IMR-90 (cell line): Measurements from ENCODE around the gene NPNT. TPM values are rescaled to one million over a fixed set of nuclear protein-coding genes. Genes with fewer than 3 reads are reported as not detected.

Experiments
- ATAC-seq: fragments of 200-7000 bp; cut with Tn5 transposase; 2 replicates; pipeline ENCODE4 v1.9.1; 2020; ENCODE audit warnings: low read depth, mild to moderate bottlenecking, moderate library complexity
- BruUV-seq: library from RNA; stranded (reverse); fragments of 400-500 nt; replicated peaks from 2 replicates; lab custom pipeline; 2021; lab: Mats Ljungman, UMichigan
- CTCF ChIA-PET: fragments of 300-600 bp; formaldehyde crosslinking; extraction: SDS; loops from one replicate; lab custom pipeline; 2021; ENCODE audit warnings: antibody characterized with exemption; lab: Yijun Ruan, JAX
- POLR2A ChIA-PET: fragments of 300-600 bp; sonication (Branson Sonifier 250); formaldehyde crosslinking; loops from one replicate; lab custom pipeline; 2022; ENCODE audit warnings: antibody characterized with exemption; ENCODE audit not compliant: unreplicated experiment; lab: Charles Lee
- DNase-seq: peaks from one replicate; pipeline ENCODE4 v3.0.0; 2013
- H2AFZ ChIP-seq: replicated peaks from 2 replicates; pipeline ENCODE3; 2013; ENCODE audit warnings: low read length, mild to moderate bottlenecking; ENCODE audit not compliant: poor library complexity
- H2AK5ac ChIP-seq: 2 replicates; pipeline ENCODE4 v1.6.1; 2013; ENCODE audit warnings: low read depth, low read length, inconsistent platforms
- H2AK9ac ChIP-seq: replicated peaks from 2 replicates; pipeline ENCODE3; 2013; ENCODE audit warnings: mild to moderate bottlenecking, low read depth, low read length, moderate library complexity; ENCODE audit not compliant: poor library complexity
- H2BK120ac ChIP-seq: 2 replicates; pipeline ENCODE4 v1.6.1; 2013; ENCODE audit warnings: low read depth, low read length, inconsistent platforms
- H2BK15ac ChIP-seq: 3 replicates; pipeline ENCODE4 v1.6.1; 2013; ENCODE audit warnings: low read depth, low read length, inconsistent platforms
- H2BK20ac ChIP-seq: 2 replicates; pipeline ENCODE4 v1.6.1; 2013; ENCODE audit warnings: low read depth, mild to moderate bottlenecking, inconsistent platforms, low read length, moderate library complexity
- H2BK5ac ChIP-seq: 2 replicates; pipeline ENCODE4 v1.6.1; 2013; ENCODE audit warnings: mild to moderate bottlenecking, low read depth, low read length, inconsistent platforms; ENCODE audit not compliant: poor library complexity, severe bottlenecking
- H3K14ac ChIP-seq: replicated peaks from 2 replicates; pipeline ENCODE4 v1.6.1; 2013; ENCODE audit warnings: low read depth, low read length, inconsistent platforms
- H3K18ac ChIP-seq: 2 replicates; pipeline ENCODE4 v1.6.1; 2013; ENCODE audit warnings: low read depth, low read length, control low read depth
- H3K23ac ChIP-seq: 2 replicates; pipeline ENCODE4 v1.6.1; 2013; ENCODE audit warnings: low read depth, low read length, inconsistent platforms
- H3K27ac ChIP-seq: 2 replicates; pipeline ENCODE4 v1.5.1; 2013; ENCODE audit warnings: mild to moderate bottlenecking, control low read depth, low read length; ENCODE audit not compliant: insufficient read depth
- H3K27me3 ChIP-seq: 2 replicates; pipeline ENCODE4 v1.6.1; 2013; ENCODE audit warnings: low read length; ENCODE audit not compliant: control insufficient read depth, insufficient read depth
- H3K36me3 ChIP-seq: 2 replicates; pipeline ENCODE4 v1.6.1; 2013; ENCODE audit warnings: low read length, mixed read lengths; ENCODE audit not compliant: control insufficient read depth, insufficient read depth
- H3K4ac ChIP-seq: 2 replicates; pipeline ENCODE4 v1.6.1; 2013; ENCODE audit warnings: low read depth, low read length, inconsistent platforms
- H3K4me1 ChIP-seq: 2 replicates; pipeline ENCODE4 v1.6.1; 2013; ENCODE audit warnings: low read length, mixed read lengths; ENCODE audit not compliant: control insufficient read depth, insufficient read depth
- H3K4me2 ChIP-seq: 2 replicates; pipeline ENCODE4 v1.6.1; 2013; ENCODE audit warnings: low read depth, mild to moderate bottlenecking, control low read depth, low read length, moderate library complexity
- H3K4me3 ChIP-seq: 2 replicates; pipeline ENCODE4 v1.5.1; 2013; ENCODE audit warnings: low read depth, mild to moderate bottlenecking, control low read depth, low read length, moderate library complexity; ENCODE audit not compliant: insufficient read depth
- H3K56ac ChIP-seq: 2 replicates; pipeline ENCODE4 v1.6.1; 2013; ENCODE audit warnings: low read length, inconsistent platforms; ENCODE audit not compliant: insufficient read depth; ENCODE audit errors: extremely low read depth
- H3K79me1 ChIP-seq, 2 experiments: 2 replicates each; pipeline ENCODE4 v1.6.1; 2013; ENCODE audit warnings: low read length in 2 of 2, inconsistent platforms in 1 of 2, low read depth in 1 of 2
- H3K9ac ChIP-seq: 2 replicates; pipeline ENCODE4 v1.6.1; 2013; ENCODE audit warnings: low read depth, low read length, control low read depth
- H3K9me1 ChIP-seq: 2 replicates; pipeline ENCODE4 v1.6.1; 2013; ENCODE audit warnings: low read length, inconsistent platforms; ENCODE audit not compliant: insufficient read depth
- H3K9me3 ChIP-seq: 2 replicates; pipeline ENCODE4 v1.6.1; 2013; ENCODE audit warnings: low read length; ENCODE audit not compliant: control insufficient read depth, insufficient read depth
- H4K20me1 ChIP-seq: 2 replicates; pipeline ENCODE4 v1.6.1; 2013; ENCODE audit warnings: low read length, inconsistent platforms; ENCODE audit not compliant: insufficient read depth
- H4K5ac ChIP-seq: 2 replicates; pipeline ENCODE4 v1.6.1; 2013; ENCODE audit warnings: mild to moderate bottlenecking, low read depth, low read length, control low read depth
- H4K8ac ChIP-seq, 2 experiments: 2 replicates each; pipeline ENCODE4 v1.6.1; 2013; ENCODE audit warnings: low read depth in 2 of 2, low read length in 2 of 2, control low read depth in 1 of 2, inconsistent platforms in 1 of 2
- H4K91ac ChIP-seq: 2 replicates; pipeline ENCODE4 v1.6.1; 2013; ENCODE audit warnings: low read depth, low read length, inconsistent platforms; ENCODE audit not compliant: insufficient read depth
- CEBPB ChIP-seq: IDR thresholded peaks from 2 replicates; pipeline ENCODE4 v1.6.1; 2012; ENCODE audit warnings: low read depth, low read length, improper control_type of control experiment
- CHD1 ChIP-seq: IDR thresholded peaks from 2 replicates; pipeline ENCODE4 v1.6.1; 2012; ENCODE audit warnings: low read depth, low read length, improper control_type of control experiment
- FOS ChIP-seq: fragments of 150-350 bp; IDR thresholded peaks from 2 replicates; pipeline ENCODE4 v1.6.1; 2016; ENCODE audit warnings: low read depth, low read length
- MAZ ChIP-seq: IDR thresholded peaks from 2 replicates; pipeline ENCODE4 v1.6.1; 2012; ENCODE audit warnings: low read depth, mild to moderate bottlenecking, low read length, improper control_type of control experiment, moderate library complexity, borderline replicate concordance
- MXI1 ChIP-seq: IDR thresholded peaks from 2 replicates; pipeline ENCODE4 v1.6.1; 2012; ENCODE audit warnings: low read depth, mild to moderate bottlenecking, low read length, moderate library complexity, borderline replicate concordance
- RAD21 ChIP-seq: IDR thresholded peaks from 2 replicates; pipeline ENCODE4 v1.6.1; 2012; ENCODE audit warnings: low read length, improper control_type of control experiment
- RCOR1 ChIP-seq: IDR thresholded peaks from 2 replicates; pipeline ENCODE4 v1.6.1; 2012; ENCODE audit warnings: mild to moderate bottlenecking, low read length, improper control_type of control experiment; ENCODE audit not compliant: insufficient replicate concordance
- dilution Hi-C: fragments of 300-500 bp; cut with HindIII; formaldehyde crosslinking; loops from one replicate; pipeline ENCODE4 v1.14.3; 2018; ENCODE audit warnings: low sequenced_read_pairs; ENCODE audit not compliant: unreplicated experiment
- in situ Hi-C: fragments of 300-500 bp; cut with MboI; formaldehyde crosslinking; loops from 3 replicates; pipeline ENCODE4 v1.14.3; 2019; ENCODE audit warnings: low sequenced_read_pairs, inconsistent platforms, mixed read lengths
- intact Hi-C: fragments of 100-400 bp; cut with micrococcal nuclease; formaldehyde crosslinking; loops from 2 replicates; pipeline ENCODE4 v1.10.0; 2022
- polyA plus RNA-seq, 3 experiments: library from polyadenylated mRNA; depleted of rRNA; stranded (reverse); fragments of >200 nt; gene quantifications; 2 replicates each; pipeline ENCODE4 v1.2.3, GENCODE V29; 2012; ENCODE audit warnings: low replicate concordance in 1 of 3
- total RNA-seq: library from RNA; depleted of rRNA; stranded (reverse); fragments of >200 nt; gene quantifications from 2 replicates; pipeline ENCODE4 v1.2.3, GENCODE V29; 2012
- TF ChIP-seq, protein P1 (sequence below): fragments of 150-350 bp; IDR thresholded peaks from 2 replicates; pipeline ENCODE4 v1.6.1; 2016; ENCODE audit warnings: low read depth, mild to moderate bottlenecking, low read length, moderate library complexity, borderline replicate concordance
- TF ChIP-seq, protein P2 (sequence below): conservative IDR thresholded peaks from 2 replicates; pipeline ENCODE4 v1.5.1; 2012; ENCODE audit warnings: mild to moderate bottlenecking, low read depth, low read length, improper control_type of control experiment
- TF ChIP-seq, protein P3 (sequence below): fragments of 150-350 bp; IDR thresholded peaks from 2 replicates; pipeline ENCODE4 v1.6.1; 2017; ENCODE audit warnings: mild to moderate bottlenecking, antibody characterized with exemption, low read length, low read depth

The NPNT gene
- total and polyA plus RNA-seq, 2 of the 4 experiments (the other 2 are of a cell fraction) = not detected

DNA sequence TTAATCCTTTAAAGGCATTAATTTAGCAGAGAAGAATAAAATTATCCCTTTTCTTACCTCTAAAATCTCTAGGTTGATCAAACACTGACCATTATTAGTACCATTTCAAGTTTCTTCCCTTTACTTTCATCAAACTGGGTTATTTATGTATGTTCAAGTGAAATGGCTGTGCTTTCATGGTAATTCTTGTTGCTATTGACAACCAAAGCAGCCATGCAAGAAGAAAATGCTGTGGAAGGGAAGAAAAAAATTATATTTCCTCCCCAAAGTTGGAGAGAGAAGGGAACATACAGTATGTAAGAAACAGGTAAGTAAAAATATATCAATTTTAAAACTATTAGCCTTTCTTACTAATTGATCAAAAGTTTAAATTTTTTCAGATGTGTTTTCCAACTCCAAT is 16.2 kb downstream of the NPNT start:
- Histone ChIP-seq H3K56ac (no peak overlapping the region), H4K20me1 (no peaks in the 10 kb centered on the region), H3K14ac (no peak overlapping the region), H3K4me1 (no peaks in the 10 kb centered on the region), H3K4me2 (no peak overlapping the region), H2BK20ac (no peak overlapping the region), H2BK5ac (no peak overlapping the region), H3K36me3 (no peaks in the 10 kb centered on the region), H2BK120ac (no peak overlapping the region), H4K8ac (no peak overlapping the region), H4K5ac (no peak overlapping the region), H3K9ac (no peak overlapping the region), H3K4me3 (no peak overlapping the region), H2BK15ac (no peak overlapping the region), H3K4ac (no peak overlapping the region), H3K18ac (no peak overlapping the region), H3K27me3 (no peaks in the 10 kb centered on the region; the same call in 1 of the 2 replicates), H4K91ac (no peak overlapping the region), H3K27ac (no peak overlapping the region), H3K79me1 (no peaks in the 10 kb centered on the region), H2AFZ (no peak overlapping the region), H3K23ac (no peak overlapping the region), H2AK9ac (no peak overlapping the region), H3K9me1 (no peaks in the 10 kb centered on the region), H3K9me3 (no peaks in the 10 kb centered on the region), H2AK5ac (no peak overlapping the region)
- intact Hi-C loops = no loop called here
- ChIA-PET POLR2A (no interaction called here), CTCF (no interaction called here)
- no peak for TF ChIP-seq MAZ
- no peak for TF ChIP-seq CEBPB
- TF ChIP-seq CHD1 = no peak
- TF ChIP-seq, protein P1, sequence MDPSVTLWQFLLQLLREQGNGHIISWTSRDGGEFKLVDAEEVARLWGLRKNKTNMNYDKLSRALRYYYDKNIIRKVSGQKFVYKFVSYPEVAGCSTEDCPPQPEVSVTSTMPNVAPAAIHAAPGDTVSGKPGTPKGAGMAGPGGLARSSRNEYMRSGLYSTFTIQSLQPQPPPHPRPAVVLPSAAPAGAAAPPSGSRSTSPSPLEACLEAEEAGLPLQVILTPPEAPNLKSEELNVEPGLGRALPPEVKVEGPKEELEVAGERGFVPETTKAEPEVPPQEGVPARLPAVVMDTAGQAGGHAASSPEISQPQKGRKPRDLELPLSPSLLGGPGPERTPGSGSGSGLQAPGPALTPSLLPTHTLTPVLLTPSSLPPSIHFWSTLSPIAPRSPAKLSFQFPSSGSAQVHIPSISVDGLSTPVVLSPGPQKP = no peak
- no peak for TF ChIP-seq FOS
- TF ChIP-seq RAD21 = no peak
- TF ChIP-seq RCOR1 = no peak
- no peak for TF ChIP-seq MXI1
- TF ChIP-seq, protein P2, sequence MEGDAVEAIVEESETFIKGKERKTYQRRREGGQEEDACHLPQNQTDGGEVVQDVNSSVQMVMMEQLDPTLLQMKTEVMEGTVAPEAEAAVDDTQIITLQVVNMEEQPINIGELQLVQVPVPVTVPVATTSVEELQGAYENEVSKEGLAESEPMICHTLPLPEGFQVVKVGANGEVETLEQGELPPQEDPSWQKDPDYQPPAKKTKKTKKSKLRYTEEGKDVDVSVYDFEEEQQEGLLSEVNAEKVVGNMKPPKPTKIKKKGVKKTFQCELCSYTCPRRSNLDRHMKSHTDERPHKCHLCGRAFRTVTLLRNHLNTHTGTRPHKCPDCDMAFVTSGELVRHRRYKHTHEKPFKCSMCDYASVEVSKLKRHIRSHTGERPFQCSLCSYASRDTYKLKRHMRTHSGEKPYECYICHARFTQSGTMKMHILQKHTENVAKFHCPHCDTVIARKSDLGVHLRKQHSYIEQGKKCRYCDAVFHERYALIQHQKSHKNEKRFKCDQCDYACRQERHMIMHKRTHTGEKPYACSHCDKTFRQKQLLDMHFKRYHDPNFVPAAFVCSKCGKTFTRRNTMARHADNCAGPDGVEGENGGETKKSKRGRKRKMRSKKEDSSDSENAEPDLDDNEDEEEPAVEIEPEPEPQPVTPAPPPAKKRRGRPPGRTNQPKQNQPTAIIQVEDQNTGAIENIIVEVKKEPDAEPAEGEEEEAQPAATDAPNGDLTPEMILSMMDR = no peak
- TF ChIP-seq, protein P3, sequence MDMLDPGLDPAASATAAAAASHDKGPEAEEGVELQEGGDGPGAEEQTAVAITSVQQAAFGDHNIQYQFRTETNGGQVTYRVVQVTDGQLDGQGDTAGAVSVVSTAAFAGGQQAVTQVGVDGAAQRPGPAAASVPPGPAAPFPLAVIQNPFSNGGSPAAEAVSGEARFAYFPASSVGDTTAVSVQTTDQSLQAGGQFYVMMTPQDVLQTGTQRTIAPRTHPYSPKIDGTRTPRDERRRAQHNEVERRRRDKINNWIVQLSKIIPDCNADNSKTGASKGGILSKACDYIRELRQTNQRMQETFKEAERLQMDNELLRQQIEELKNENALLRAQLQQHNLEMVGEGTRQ = no peak
- BruUV-seq = no TSS peak
- DNase-seq (no peak), ATAC-seq (no peak)
- dilution Hi-C loops = no loop called here
- in situ Hi-C loops = no loop called here
